GM19099 (cell line): ENCODE measurements around the gene MRPL37.

Source experiments
- POLR2A ChIP-seq: IDR thresholded peaks from 3 replicates; pipeline ENCODE4 v1.6.1; 2011; ENCODE audit warnings: low read depth; ENCODE audit not compliant: insufficient read length; ENCODE audit errors: extremely low read depth

The MRPL37 gene

DNA sequence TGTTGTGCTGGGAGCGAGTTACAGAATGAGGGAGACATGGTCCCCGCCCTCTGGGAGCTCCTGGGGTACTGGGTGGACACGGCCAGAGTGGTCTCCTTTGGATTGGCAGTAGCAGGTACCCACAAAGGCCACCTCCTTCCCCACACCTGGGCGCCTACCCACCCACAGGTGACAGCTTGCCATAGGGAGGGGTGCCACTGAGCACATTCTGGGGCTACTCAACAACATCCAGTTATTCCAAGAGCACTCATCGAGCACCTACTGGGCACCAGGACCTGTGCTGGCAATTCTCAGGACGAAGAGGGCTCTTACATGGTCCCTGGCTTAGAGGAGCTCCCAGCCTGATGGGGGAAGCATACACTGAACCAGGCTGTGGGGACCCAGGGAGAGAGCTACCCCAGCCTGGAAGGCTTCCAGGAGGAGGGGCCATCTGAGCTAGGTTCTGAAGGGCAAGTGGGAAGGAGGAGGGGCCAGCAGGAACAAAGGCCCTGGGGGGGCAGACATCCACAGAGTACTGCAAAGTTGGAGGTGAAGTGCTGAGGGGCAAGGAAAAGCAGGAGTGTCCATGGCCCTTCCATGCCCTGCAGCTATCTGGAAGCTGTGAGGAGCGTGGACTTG is 22.0 kb downstream of the MRPL37 start:
- TF ChIP-seq POLR2A = no peak

GRCh38 chr1:54222711-54223110 is 22.7 kb downstream of the MRPL37 start:
- TF ChIP-seq POLR2A = no peak

DNA sequence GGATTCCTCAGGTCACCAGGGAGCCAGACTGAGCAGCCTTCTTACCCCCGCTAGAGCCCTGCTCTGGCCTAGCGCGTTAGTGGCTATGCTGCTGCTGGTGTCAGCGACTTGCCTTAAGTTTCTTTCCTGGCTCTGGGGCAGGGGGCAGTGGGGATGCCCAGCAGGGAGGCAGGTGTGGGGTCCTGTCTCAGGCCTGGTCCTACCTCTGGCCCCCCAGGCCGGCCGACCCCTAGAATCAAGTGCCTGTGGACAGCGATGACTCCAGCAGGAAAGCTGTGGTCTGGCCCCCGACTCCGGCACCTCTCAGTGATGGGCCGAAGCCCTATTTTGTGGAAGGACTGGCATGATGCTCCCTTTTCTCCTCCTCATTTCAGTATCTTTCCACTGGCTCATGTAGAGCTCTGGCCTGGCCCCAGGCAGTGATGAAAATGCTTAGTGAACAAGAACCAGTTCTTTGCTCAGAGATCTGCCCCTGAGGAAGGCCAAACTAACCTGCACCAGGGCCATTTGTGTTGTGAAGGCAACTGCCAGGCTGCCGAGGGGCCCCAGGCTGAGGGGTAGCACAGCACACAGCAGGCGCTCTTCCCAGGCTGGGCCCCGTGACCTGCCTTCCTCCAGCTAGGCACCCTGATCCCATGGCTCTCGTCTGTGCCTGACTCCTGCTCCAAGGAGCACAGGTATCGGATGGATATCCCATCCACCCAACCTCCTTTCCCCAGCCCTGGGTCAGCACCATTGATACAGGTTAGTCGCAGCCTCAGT is 23.7 kb downstream of the MRPL37 start:
- no peak for TF ChIP-seq POLR2A

DNA sequence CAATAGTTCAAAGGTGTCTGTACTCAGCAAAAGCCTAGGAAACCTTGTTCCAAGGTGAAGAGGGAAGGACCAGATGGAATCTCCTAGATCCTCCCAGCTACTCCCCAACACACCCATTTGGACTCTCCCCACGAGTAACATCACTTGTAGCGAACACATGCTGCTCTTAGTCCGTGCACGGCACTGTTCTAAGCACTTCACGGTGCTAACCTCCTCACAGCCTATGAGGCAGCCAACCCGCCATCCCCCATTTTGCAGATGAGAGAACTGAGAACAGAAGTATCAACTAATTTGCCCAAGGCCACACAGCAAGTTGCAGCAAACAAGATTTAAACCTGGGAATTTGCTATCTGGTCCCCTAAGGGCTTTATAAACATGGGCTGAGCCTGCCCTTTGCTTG is 24.3 kb downstream of the MRPL37 start:
- no peak for TF ChIP-seq POLR2A

GRCh38 chr1:54225378-54225777 is 25.4 kb downstream of the MRPL37 start:
- no peak for TF ChIP-seq POLR2A

GRCh38 chr1:54225986-54226559 is 26.1 kb downstream of the MRPL37 start:
- TF ChIP-seq POLR2A = no peak

- TF ChIP-seq POLR2A = no peak
Measured at GRCh38 chr1:54227091-54227602, 27.2 kb downstream of the MRPL37 start.

DNA sequence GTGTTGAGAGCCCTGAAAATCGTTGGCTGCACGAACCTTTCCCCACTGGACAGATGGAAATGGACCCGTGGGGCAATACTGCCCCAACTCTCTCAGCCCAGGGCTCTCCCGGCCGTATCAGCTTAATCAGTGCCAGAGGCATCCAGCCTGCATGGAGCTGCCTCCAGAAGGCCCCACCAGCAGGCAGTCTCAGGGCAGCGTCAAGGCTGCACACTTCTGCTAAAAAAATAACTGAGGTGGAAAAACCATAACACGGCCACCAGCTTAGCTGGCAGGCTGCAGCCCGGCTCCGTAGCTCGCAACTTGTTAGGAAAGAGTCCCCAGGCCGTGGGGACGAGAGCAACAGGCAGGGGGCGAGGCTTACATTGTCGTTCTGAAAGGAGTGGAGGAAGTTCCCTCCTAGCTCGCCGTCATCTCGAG is 27.9 kb downstream of the MRPL37 start:
- no peak for TF ChIP-seq POLR2A

DNA sequence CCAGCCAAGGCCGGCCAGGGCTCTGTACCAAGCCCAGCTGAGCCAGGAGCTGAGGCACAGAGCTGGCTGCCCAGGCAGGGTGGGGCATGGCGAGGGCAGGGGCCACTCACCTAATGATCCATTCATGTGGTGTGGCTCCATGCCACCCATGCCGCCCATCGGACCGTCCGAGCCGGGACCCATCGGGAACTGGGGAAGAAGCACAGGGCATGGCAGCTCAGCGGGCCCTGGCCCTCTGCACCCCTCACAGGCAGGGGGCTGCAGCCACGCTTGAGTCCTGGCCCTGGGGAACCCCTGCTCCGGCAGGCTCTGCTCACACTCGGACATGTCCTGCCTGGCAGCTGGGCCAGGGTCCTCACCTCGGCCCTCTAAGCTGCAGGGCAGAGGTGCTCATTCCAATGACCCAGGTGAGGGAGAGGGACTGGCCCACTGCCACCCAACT is 28.7 kb downstream of the MRPL37 start:
- TF ChIP-seq POLR2A = no peak

DNA sequence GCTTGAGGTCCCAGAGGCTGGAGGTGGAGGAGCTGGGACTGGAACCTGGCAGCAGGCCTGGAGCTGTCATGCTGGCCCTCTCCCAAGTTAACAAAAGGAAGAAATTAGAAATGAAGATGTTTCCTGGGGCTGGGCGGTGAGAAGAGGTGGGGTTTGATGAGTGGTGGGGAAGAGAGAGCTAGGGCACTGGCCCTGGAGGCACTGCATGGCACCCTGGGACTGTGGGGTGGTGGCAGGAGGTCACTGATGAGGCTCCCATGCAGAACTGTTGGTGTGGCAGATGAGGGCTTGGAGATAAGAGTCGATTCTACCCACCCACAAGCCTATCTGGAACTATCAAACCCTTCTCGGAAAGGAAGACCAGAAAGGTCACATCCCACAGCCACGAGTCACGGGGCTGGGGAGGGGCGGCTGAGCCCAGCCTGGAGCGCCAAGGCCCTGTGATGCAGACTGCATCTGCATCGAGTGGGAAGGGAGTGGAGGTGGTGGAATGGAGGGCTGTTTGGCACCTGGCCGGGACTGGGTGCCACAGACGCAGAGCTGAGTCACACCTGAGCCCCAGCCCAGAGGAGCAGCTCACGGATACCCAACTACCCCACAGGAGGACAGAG is 29.4 kb downstream of the MRPL37 start:
- TF ChIP-seq POLR2A = no peak

DNA sequence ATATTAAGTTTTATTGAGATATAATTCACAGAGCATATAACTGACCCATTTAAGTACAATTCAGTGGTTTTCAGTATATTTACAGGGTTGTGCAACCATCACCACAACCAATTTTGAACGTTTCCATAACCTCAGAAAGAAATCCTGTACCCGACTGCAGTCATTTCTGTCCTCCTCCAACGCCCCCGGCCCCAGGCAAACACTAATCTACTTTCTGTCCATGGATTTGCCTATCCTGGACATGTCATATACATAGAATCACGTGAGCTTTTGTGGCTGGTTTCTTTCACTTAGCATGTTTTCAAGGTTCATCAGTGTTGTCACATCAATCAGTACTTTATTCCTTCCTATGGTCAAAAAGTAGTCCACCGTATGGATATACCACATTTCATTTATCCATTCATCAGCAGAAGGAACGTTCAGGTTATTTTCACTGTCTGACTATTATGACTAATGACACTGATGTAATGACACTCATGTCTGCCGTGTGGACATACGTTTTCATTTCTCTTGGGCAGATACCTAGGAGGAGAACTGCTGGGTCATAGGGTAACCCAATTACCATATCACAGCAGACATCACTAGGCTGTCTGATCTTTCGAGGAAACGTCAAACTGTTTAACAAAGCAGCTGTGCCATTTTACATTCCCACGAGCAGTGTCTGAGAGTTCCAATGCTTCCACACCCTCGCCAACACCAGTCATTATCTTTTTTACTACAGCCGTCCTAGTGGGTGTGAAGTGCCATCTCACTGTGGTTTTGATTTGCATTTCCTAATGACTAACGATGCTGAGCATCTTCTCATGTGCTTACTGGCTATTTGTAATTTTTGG is 30.8 kb downstream of the MRPL37 start:
- TF ChIP-seq POLR2A = no peak

GRCh38 chr1:54234284-54234683 is 34.3 kb downstream of the MRPL37 start:
- TF ChIP-seq POLR2A = no peak

- no peak for TF ChIP-seq POLR2A
Measured at GRCh38 chr1:54237586-54237985, 37.6 kb downstream of the MRPL37 start.

DNA sequence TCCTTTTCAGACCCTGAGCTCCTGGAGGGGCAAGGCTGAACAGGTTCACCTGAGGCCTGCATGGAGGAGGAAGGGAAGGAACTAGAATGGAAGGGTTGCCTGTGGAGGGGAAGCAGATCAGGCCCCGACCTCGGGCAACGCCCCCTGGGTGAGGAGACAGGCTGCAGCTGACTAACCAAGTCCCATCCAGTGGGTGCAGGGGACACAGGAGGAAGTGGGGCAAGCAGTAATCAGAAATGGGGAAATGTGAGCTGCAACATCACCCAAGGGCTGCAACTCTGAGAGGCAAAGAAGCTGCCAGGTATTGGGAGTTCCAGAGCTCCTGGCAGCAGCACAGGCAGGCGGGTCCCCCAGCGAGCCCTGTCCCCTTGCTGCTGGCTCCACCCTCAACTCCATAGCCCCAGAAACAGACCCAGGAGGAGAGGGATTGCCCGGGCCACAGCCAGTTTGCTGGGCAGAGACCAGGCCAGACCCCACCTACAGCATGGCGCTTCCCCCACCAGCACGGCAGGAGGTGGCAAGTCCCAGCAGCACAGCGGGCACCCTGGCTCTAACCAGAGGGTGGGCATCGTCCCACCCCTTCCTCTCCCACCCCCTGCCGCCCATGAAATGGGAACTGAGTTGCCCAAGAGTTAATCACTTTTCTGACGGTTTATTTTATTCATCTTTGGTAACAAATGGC is 38.5 kb downstream of the MRPL37 start:
- TF ChIP-seq POLR2A = no peak

DNA sequence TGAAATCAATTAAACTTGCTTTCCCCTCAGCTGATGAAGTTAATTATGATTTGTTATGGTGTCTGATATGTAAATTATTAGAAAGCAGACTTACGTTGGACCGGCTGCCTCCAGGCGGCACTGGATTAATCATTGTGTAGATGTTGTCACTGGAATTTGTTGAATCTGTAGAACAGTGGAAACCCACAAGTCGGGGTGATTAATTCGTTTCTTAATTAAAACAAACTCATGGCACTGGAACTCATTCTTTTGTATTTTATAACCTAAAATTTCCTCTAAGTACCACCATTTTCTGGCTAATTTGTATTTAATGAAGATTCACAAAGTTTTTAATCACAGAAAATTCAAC is 39.0 kb downstream of the MRPL37 start:
- no peak for TF ChIP-seq POLR2A

DNA sequence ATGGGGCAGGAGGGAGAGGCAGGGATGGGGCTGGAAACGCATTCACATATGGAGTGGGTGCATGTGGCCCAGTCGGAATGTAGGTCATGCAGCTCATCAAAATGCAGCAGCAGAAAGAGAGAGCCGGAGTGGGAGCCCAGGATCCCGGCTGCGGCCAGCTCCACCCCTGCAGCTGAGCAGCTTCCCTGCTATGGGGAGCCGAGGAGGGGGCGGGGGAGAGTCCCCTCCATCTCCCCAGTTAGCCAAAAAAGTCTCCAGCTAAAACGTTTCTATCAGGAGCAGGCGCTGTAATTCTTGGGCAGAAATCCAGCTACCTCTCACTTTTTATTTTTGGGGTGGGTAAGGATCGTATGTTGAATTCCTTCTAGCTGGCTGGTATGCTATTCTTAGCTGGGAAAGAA is 39.7 kb downstream of the MRPL37 start:
- no peak for TF ChIP-seq POLR2A
